CD4-positive, alpha-beta T cell treated with Interleukin-6 for 4 hours (primary cell): ENCODE data around the gene C2CD4C.
"Not testable (repeated sequence)": the region's sequence is repeated elsewhere in the genome, so short reads cannot be mapped to it uniquely, and the experiment has no call there.

Source experiments
- DNase-seq: peaks from one replicate; pipeline ENCODE4 v3.0.0-alpha.2; 2020; ENCODE audit warnings: mixed read lengths

Gene C2CD4C

GRCh38 chr19:362154-362553, 46.8 kb downstream of the C2CD4C start:
- DNase-seq = no peak

GRCh38 chr19:359653-359925, 49.4 kb downstream of the C2CD4C start:
- DNase-seq = no peak

- not testable (repeated sequence) for DNase-seq
Observed at GRCh38 chr19:355536-355935, 53.4 kb downstream of the C2CD4C start.
